NCI-H748 treated with DMSO at 0.1 percent for 48 hours (cell line): Measurements from ENCODE around the gene MTFMT.
A peak's percentile ranks its signal among the peaks of the same experiment; 100 is the strongest.
"Not testable (repeated sequence)": the region's sequence is repeated elsewhere in the genome, so short reads cannot be mapped to it uniquely, and the experiment has no call there.

Experiments used
- DNase-seq: peaks from one replicate; lab custom pipeline; 2025; lab: John Stamatoyannopoulos, UW

MTFMT gene

GRCh38 chr15:65038836-65039235, 9.4 kb upstream of the MTFMT start:
- DNase-seq = no peak

- DNase-seq = no peak
These were observed 9.0 kb upstream of the MTFMT start for GRCh38 chr15:65038428-65038827.

- DNase-seq = no peak
These were observed 7.9 kb upstream of the MTFMT start for GRCh38 chr15:65037309-65037708.

GRCh38 chr15:65034719-65035118, 5.3 kb upstream of the MTFMT start:
- DNase-seq = no peak

GRCh38 chr15:65033659-65034269, 4.3 kb upstream of the MTFMT start:
- peak; percentile 23 for DNase-seq

- DNase-seq = peak; percentile 22
These were observed 3.5 kb upstream of the MTFMT start for GRCh38 chr15:65032801-65033537.

- no peak for DNase-seq
These were observed 333 bp upstream of the MTFMT start for GRCh38 chr15:65029736-65030208.

- DNase-seq = no peak
These were observed 1.1 kb downstream of the MTFMT start for GRCh38 chr15:65028338-65028737.

GRCh38 chr15:65027593-65027992, 1.8 kb downstream of the MTFMT start:
- DNase-seq = no peak

GRCh38 chr15:65026756-65027155, 2.7 kb downstream of the MTFMT start:
- DNase-seq = no peak

GRCh38 chr15:65021488-65021887, 8.0 kb downstream of the MTFMT start:
- no peak for DNase-seq

- DNase-seq = no peak
These were observed 9.0 kb downstream of the MTFMT start for GRCh38 chr15:65020419-65020818.

GRCh38 chr15:65011198-65011597, 18.2 kb downstream of the MTFMT start:
- not testable (repeated sequence) for DNase-seq

- no peak for DNase-seq
These were observed 20.5 kb downstream of the MTFMT start for GRCh38 chr15:65008983-65009382.

- DNase-seq = no peak
These were observed 22.6 kb downstream of the MTFMT start for GRCh38 chr15:65006876-65007275.

GRCh38 chr15:65004993-65005392, 24.4 kb downstream of the MTFMT start:
- DNase-seq = no peak

- no peak for DNase-seq
These were observed 31.6 kb downstream of the MTFMT start for GRCh38 chr15:64997745-64998375.

- no peak for DNase-seq
These were observed 32.4 kb downstream of the MTFMT start for GRCh38 chr15:64997066-64997465.

GRCh38 chr15:64993290-64993689, 36.1 kb downstream of the MTFMT start:
- DNase-seq = no peak

GRCh38 chr15:64991536-64992135, 37.8 kb downstream of the MTFMT start:
- DNase-seq = no peak

GRCh38 chr15:64990168-64990470, 39.3 kb downstream of the MTFMT start:
- no peak for DNase-seq

GRCh38 chr15:64989416-64990167, 39.8 kb downstream of the MTFMT start, which contains the start of gene SPG21:
Gene SPG21, minus strand, starts transcription at chr15:64989914. Its CDS starts 6,345 bp downstream, at chr15:64983569.
- DNase-seq = peak; percentile 77
